Measurements from ENCODE around the gene MRC1.

DNA sequence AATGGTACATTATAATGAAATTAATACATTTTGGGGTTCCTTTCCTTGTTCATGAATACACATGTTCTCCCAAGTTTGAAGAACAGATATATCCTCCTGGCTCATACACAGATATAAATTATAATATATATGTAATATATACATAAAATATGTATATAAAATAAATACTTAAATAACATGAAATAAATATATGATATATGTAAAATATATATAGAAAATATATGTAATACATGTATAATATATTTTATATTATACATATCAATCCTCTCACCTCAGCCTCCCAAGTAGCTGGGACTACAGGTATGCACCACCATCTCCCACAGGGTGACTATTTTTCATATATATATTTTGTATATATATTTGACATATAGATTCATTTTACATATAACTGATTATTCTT, 68.0 kb downstream of the MRC1 start:
- TF ChIP-seq POLR2A (IDR thresholded peaks at IDR 0.05; ENCODE audit: extremely low read depth, insufficient read length): no peak
- TF ChIP-seq, protein P1, sequence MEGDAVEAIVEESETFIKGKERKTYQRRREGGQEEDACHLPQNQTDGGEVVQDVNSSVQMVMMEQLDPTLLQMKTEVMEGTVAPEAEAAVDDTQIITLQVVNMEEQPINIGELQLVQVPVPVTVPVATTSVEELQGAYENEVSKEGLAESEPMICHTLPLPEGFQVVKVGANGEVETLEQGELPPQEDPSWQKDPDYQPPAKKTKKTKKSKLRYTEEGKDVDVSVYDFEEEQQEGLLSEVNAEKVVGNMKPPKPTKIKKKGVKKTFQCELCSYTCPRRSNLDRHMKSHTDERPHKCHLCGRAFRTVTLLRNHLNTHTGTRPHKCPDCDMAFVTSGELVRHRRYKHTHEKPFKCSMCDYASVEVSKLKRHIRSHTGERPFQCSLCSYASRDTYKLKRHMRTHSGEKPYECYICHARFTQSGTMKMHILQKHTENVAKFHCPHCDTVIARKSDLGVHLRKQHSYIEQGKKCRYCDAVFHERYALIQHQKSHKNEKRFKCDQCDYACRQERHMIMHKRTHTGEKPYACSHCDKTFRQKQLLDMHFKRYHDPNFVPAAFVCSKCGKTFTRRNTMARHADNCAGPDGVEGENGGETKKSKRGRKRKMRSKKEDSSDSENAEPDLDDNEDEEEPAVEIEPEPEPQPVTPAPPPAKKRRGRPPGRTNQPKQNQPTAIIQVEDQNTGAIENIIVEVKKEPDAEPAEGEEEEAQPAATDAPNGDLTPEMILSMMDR (IDR thresholded peaks at IDR 0.05; ENCODE audit: low read depth, low read length): no peak
- TF ChIP-seq, protein P2, sequence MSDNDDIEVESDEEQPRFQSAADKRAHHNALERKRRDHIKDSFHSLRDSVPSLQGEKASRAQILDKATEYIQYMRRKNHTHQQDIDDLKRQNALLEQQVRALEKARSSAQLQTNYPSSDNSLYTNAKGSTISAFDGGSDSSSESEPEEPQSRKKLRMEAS (IDR thresholded peaks at IDR 0.05; ENCODE audit: low read depth, low read length): no peak

Data from NB4 (cell line).